KBM-7 (cell line): Measurements from ENCODE around the gene FOXG1.

Source experiments
- DNase-seq: peaks from one replicate; pipeline ENCODE4 v3.0.0-alpha.2; 2015
- in situ Hi-C: fragments of 300-500 bp; cut with MboI; formaldehyde crosslinking; loops from 2 replicates; pipeline ENCODE4 v1.14.3; 2020; ENCODE audit warnings: low sequenced_read_pairs, low pct_unique_long_range_greater_than_20kb, mixed read lengths

FOXG1 gene

GRCh38 chr14:28766469-28766955 is at the start of gene FOXG1:
Gene FOXG1, plus strand, starts transcription at chr14:28766787. Its CDS starts 493 bp downstream, at chr14:28767280.
- in situ Hi-C loops: no loop called here
- DNase-seq: no peak

GRCh38 chr14:28719130-28719529 is 47.5 kb upstream of the FOXG1 start:
- no peak for DNase-seq
- in situ Hi-C loops: no loop called here

- DNase-seq: no peak
- in situ Hi-C loops: no loop called here
Measured at GRCh38 chr14:28731358-28731757, 35.2 kb upstream of the FOXG1 start.

GRCh38 chr14:28742171-28742846 is 24.3 kb upstream of the FOXG1 start:
- in situ Hi-C loops: no loop called here
- DNase-seq: no peak

GRCh38 chr14:28744126-28744525 is 22.5 kb upstream of the FOXG1 start:
- in situ Hi-C loops: no loop called here
- no peak for DNase-seq

GRCh38 chr14:28745176-28745575 is 21.4 kb upstream of the FOXG1 start:
- no peak for DNase-seq

GRCh38 chr14:28746247-28746646 is 20.3 kb upstream of the FOXG1 start:
- in situ Hi-C loops: no loop called here

More at GRCh38 chr14:28745176-28745575, 21.4 kb upstream of the FOXG1 start:
- in situ Hi-C loops: no loop called here

GRCh38 chr14:28751467-28752058 is 15.0 kb upstream of the FOXG1 start:
- peak; percentile 53 for DNase-seq
- in situ Hi-C loops: no loop called here

More at GRCh38 chr14:28746247-28746646, 20.3 kb upstream of the FOXG1 start:
- DNase-seq: no peak

- in situ Hi-C loops: no loop called here
- peak; percentile 71 for DNase-seq
Measured at GRCh38 chr14:28754209-28754985, 12.2 kb upstream of the FOXG1 start.

GRCh38 chr14:28755198-28755815 is 11.3 kb upstream of the FOXG1 start:
- DNase-seq: no peak
- in situ Hi-C loops: no loop called here

- in situ Hi-C loops: no loop called here
- no peak for DNase-seq
Measured at GRCh38 chr14:28755884-28756268, 10.7 kb upstream of the FOXG1 start.

GRCh38 chr14:28756269-28756883 is 10.2 kb upstream of the FOXG1 start:
- DNase-seq: no peak
- in situ Hi-C loops: no loop called here

GRCh38 chr14:28756884-28757570 is 9.6 kb upstream of the FOXG1 start:
- peak; percentile 40 for DNase-seq

GRCh38 chr14:28757786-28758185 is 8.8 kb upstream of the FOXG1 start:
- in situ Hi-C loops: no loop called here

More at GRCh38 chr14:28756884-28757570, 9.6 kb upstream of the FOXG1 start:
- in situ Hi-C loops: no loop called here

GRCh38 chr14:28758253-28758884 is 8.2 kb upstream of the FOXG1 start:
- in situ Hi-C loops: no loop called here
- DNase-seq: no peak

More at GRCh38 chr14:28757786-28758185, 8.8 kb upstream of the FOXG1 start:
- DNase-seq: no peak

GRCh38 chr14:28758885-28759652 is 7.5 kb upstream of the FOXG1 start:
- in situ Hi-C loops: no loop called here
- DNase-seq: no peak

- in situ Hi-C loops: no loop called here
- no peak for DNase-seq
Measured at GRCh38 chr14:28759653-28760313, 6.8 kb upstream of the FOXG1 start.
